HepG2 (cell line): ENCODE measurements around the gene ACRBP. TPM values are rescaled to one million over a fixed set of nuclear protein-coding genes. Genes with fewer than 3 reads are reported as not detected.
A peak's percentile ranks its signal among the peaks of the same experiment; 100 is the strongest.

Experiments
- ATAC-seq: fragments of 200-7000 bp; cut with Tn5 transposase; 3 replicates; pipeline ENCODE4 v1.9.1; 2020; ENCODE audit warnings: mild to moderate bottlenecking, moderate library complexity
- BruUV-seq: library from RNA; stranded (reverse); fragments of 400-500 nt; replicated peaks from 2 replicates; lab custom pipeline; 2021; lab: Mats Ljungman, UMichigan
- CTCF ChIA-PET: fragments of 300-600 bp; formaldehyde crosslinking; extraction: SDS; loops from one replicate; lab custom pipeline; 2021; ENCODE audit warnings: low total read pairs, inconsistent platforms, low intra/inter-chr PET ratio; lab: Yijun Ruan, JAX
- POLR2A ChIA-PET: fragments of 350-600 bp; sonication (Branson Sonifier 250); formaldehyde crosslinking; loops from one replicate; lab custom pipeline; 2020; ENCODE audit warnings: antibody characterized with exemption, inconsistent platforms; lab: Yijun Ruan, JAX
- DNase-seq: peaks from one replicate; pipeline ENCODE4 v3.0.0-alpha.2; 2015; ENCODE audit warnings: low spot score
- FAIRE-seq: peaks from 3 replicates; lab custom pipeline; 2011; peaks lifted over from hg19 to GRCh38; lab: Jason Lieb, UNC
- H2AFZ ChIP-seq: one replicate; pipeline ENCODE4 v1.6.1; 2011; ENCODE audit warnings: low read length, inconsistent platforms
- H3K27ac ChIP-seq: fragments of 300-600 bp; 3 replicates; pipeline ENCODE4 v1.8.0; 2011; ENCODE audit warnings: mixed run types, mild to moderate bottlenecking, mixed read lengths, low read length, inconsistent platforms; ENCODE audit not compliant: insufficient read depth; ENCODE audit errors: extremely low read length
- H3K27me3 ChIP-seq, 2 experiments: fragments of 200-600 bp in 1 of 2; 2 replicates in 1 of 2; 3 replicates in 1 of 2; pipeline versions ENCODE4 v1.6.0 to v1.8.0; 2011; ENCODE audit warnings: low read length in 2 of 2, mild to moderate bottlenecking in 2 of 2, moderate library complexity in 2 of 2, inconsistent platforms in 1 of 2; ENCODE audit not compliant: insufficient read depth in 2 of 2, control insufficient read depth in 1 of 2
- H3K36me3 ChIP-seq, 2 experiments: fragments of 200-600 bp in 1 of 2; replicated peaks in 1 of 2; 2 replicates in 1 of 2; 3 replicates in 1 of 2; pipeline versions ENCODE4 v1.5.1 to v1.8.0; 2011; ENCODE audit warnings: low read length in 2 of 2, inconsistent platforms in 1 of 2; ENCODE audit not compliant: insufficient read depth in 2 of 2, control insufficient read depth in 1 of 2
- H3K4me1 ChIP-seq: 2 replicates; pipeline ENCODE4 v1.5.1; 2012; ENCODE audit warnings: low read length, inconsistent platforms; ENCODE audit not compliant: insufficient read depth
- H3K4me2 ChIP-seq: 2 replicates; pipeline ENCODE4 v1.6.0; 2011; ENCODE audit warnings: low read depth, low read length, inconsistent platforms
- H3K4me3 ChIP-seq, 3 experiments: fragments of 200-600 bp in 1 of 3; sonication (generic), shearing (Covaris generic) in 1 of 3; replicated peaks in 1 of 3; 2 replicates each; pipeline ENCODE4 v1.5.1; 2011 to 2016; ENCODE audit warnings: low read length in 3 of 3, inconsistent platforms in 2 of 3, low read depth in 2 of 3, mild to moderate bottlenecking in 2 of 3, control low read depth in 1 of 3, mixed read lengths in 1 of 3; ENCODE audit not compliant: insufficient read depth in 1 of 3
- H3K79me2 ChIP-seq: one replicate; pipeline ENCODE4 v1.6.1; 2011; ENCODE audit warnings: low read length, inconsistent platforms; ENCODE audit not compliant: insufficient read depth
- H3K9ac ChIP-seq: 2 replicates; pipeline ENCODE4 v1.6.0; 2011; ENCODE audit warnings: mild to moderate bottlenecking, low read depth, low read length, inconsistent platforms; ENCODE audit not compliant: insufficient read depth
- H3K9me3 ChIP-seq: 2 replicates; pipeline ENCODE4 v1.5.1; 2012; ENCODE audit warnings: mild to moderate bottlenecking, low read length
- H4K20me1 ChIP-seq: 2 replicates; pipeline ENCODE4 v1.6.0; 2011; ENCODE audit warnings: inconsistent platforms, mild to moderate bottlenecking, low read length, moderate library complexity; ENCODE audit not compliant: insufficient read depth
- CREB1 ChIP-seq, 2 experiments: fragments of 450-650 bp in 1 of 2; IDR thresholded peaks; 2 replicates each; pipeline ENCODE4 v1.6.1; 2016 to 2017; ENCODE audit warnings: control low read depth in 1 of 2, mild to moderate bottlenecking in 1 of 2, missing compliant biosample characterization in 1 of 2, missing genetic modification characterization in 1 of 2
- DPF2 ChIP-seq: sonication (generic); formaldehyde crosslinking; IDR thresholded peaks from 2 replicates; pipeline ENCODE4 v1.4.0; 2020; ENCODE audit warnings: mild to moderate bottlenecking, low read depth, missing genetic modification reagents, borderline replicate concordance
- HCFC1 ChIP-seq: fragments of 150-350 bp; IDR thresholded peaks from 2 replicates; pipeline ENCODE4 v1.6.1; 2014; ENCODE audit warnings: low read depth, low read length
- KDM3A ChIP-seq: IDR thresholded peaks from 2 replicates; pipeline ENCODE4 v1.6.1; 2018; ENCODE audit warnings: low read depth, missing compliant biosample characterization
- MAZ ChIP-seq, 2 experiments: sonication (generic) in 1 of 2; formaldehyde crosslinking in 1 of 2; IDR thresholded peaks; 2 replicates each; pipeline versions ENCODE4 v1.5.0 to v1.6.1; 2012 to 2020; ENCODE audit warnings: low read depth in 2 of 2, mild to moderate bottlenecking in 2 of 2, borderline replicate concordance in 1 of 2, improper control_type of control experiment in 1 of 2, low read length in 1 of 2, missing genetic modification reagents in 1 of 2, moderate library complexity in 1 of 2
- MIER2 ChIP-seq: IDR thresholded peaks from 2 replicates; pipeline ENCODE4 v1.6.1; 2016; ENCODE audit warnings: missing biosample characterization, missing genetic modification reagents
- RNF2 ChIP-seq: fragments of 450-650 bp; conservative IDR thresholded peaks from 2 replicates; pipeline ENCODE4 v1.6.1; 2016; ENCODE audit warnings: low read depth
- ZC3H4 ChIP-seq: sonication (generic); formaldehyde crosslinking; IDR thresholded peaks from 2 replicates; pipeline ENCODE4 v1.4.0; 2020; ENCODE audit warnings: missing genetic modification reagents, borderline replicate concordance
- ZNF20 ChIP-seq: sonication (generic); formaldehyde crosslinking; IDR thresholded peaks from 2 replicates; pipeline ENCODE4 v1.4.0; 2020; ENCODE audit warnings: mild to moderate bottlenecking, moderate library complexity, missing genetic modification reagents
- ZNF274 ChIP-seq: sonication (generic); formaldehyde crosslinking; IDR thresholded peaks from 2 replicates; pipeline ENCODE4 v1.5.1; 2020; ENCODE audit warnings: mild to moderate bottlenecking, missing genetic modification reagents
- ZNF329 ChIP-seq: sonication (generic); formaldehyde crosslinking; IDR thresholded peaks from 2 replicates; pipeline ENCODE4 v1.9.0; 2021; ENCODE audit warnings: low read depth, mild to moderate bottlenecking, missing genetic modification reagents
- ZNF510 ChIP-seq: sonication (generic); formaldehyde crosslinking; IDR thresholded peaks from 2 replicates; pipeline ENCODE4 v1.4.0; 2020; ENCODE audit warnings: low read depth, mild to moderate bottlenecking, missing genetic modification reagents
- ZNF570 ChIP-seq: sonication (generic); formaldehyde crosslinking; IDR thresholded peaks from 2 replicates; pipeline ENCODE4 v1.4.0; 2020; ENCODE audit warnings: mild to moderate bottlenecking, missing genetic modification reagents, borderline replicate concordance
- ZNF597 ChIP-seq: sonication (generic); formaldehyde crosslinking; IDR thresholded peaks from 2 replicates; pipeline ENCODE4 v1.5.0; 2020; ENCODE audit warnings: missing genetic modification reagents
- ZNF746 ChIP-seq: sonication (generic); formaldehyde crosslinking; IDR thresholded peaks from 2 replicates; pipeline ENCODE4 v1.8.0; 2022; ENCODE audit warnings: mild to moderate bottlenecking, missing genetic modification reagents
- ZNF75D ChIP-seq: sonication (generic); formaldehyde crosslinking; IDR thresholded peaks from 2 replicates; pipeline ENCODE4 v1.8.1; 2023; ENCODE audit warnings: missing genetic modification reagents, mild to moderate bottlenecking, borderline replicate concordance
- ZNF768 ChIP-seq: sonication (generic); formaldehyde crosslinking; IDR thresholded peaks from 2 replicates; pipeline ENCODE4 v1.4.0; 2020; ENCODE audit warnings: missing genetic modification reagents
- ZSCAN20 ChIP-seq: sonication (generic); formaldehyde crosslinking; IDR thresholded peaks from 2 replicates; pipeline ENCODE4 v1.4.0; 2020; ENCODE audit warnings: missing genetic modification reagents, mild to moderate bottlenecking, borderline replicate concordance
- WGBS: methylation state at CpG from one replicate; pipeline ENCODE4 v1.1.6; 2017; ENCODE audit warnings: low lambda C conversion rate; 5-methylcytosine and 5-hydroxymethylcytosine counted together
- in situ Hi-C: cut with HindIII; loops from 2 replicates; pipeline ENCODE4 v1.10.0; 2017; ENCODE audit warnings: low pct_unique_long_range_greater_than_20kb; ENCODE audit not compliant: extremely low pct_ligation_motif_present
- intact Hi-C: fragments of 100-400 bp; cut with micrococcal nuclease; formaldehyde crosslinking; loops from one replicate; pipeline ENCODE4 v1.10.0; 2022; ENCODE audit not compliant: unreplicated experiment
- polyA plus RNA-seq, 8 experiments: library from polyadenylated mRNA; depleted of rRNA in 3 of 8; stranded (reverse) in 7 of 8; unstranded in 1 of 8; fragments of >200 nt; fragmentation: Illumina TruSeq in 4 of 8; extraction: Trizol in 4 of 8; gene quantifications; 2 replicates each; pipeline versions ENCODE4 v1.2.1 to v1.2.3, GENCODE V29; 2011 to 2016; ENCODE audit warnings: low read depth in 4 of 8, missing spikeins in 1 of 8, mixed read lengths in 1 of 8; ENCODE audit not compliant: insufficient read depth in 1 of 8
- total RNA-seq, 5 experiments: library from RNA; depleted of rRNA; stranded (reverse); fragments of >200 nt; fragmentation: Illumina TruSeq; extraction: Trizol; gene quantifications; 2 replicates each; pipeline ENCODE4 v1.2.3, GENCODE V29; 2016; ENCODE audit warnings: low read depth in 1 of 5

The ACRBP gene
- total and polyA plus RNA-seq, 2 of the 13 experiments (the other 11 are each of a cell fraction or from before 2014, with no cell fraction given), result 0.46 TPM; not detected in 1

GRCh38 chr12:6643569-6644256 is 3.5 kb downstream of the ACRBP start:
- CTCF ChIA-PET, result no interaction called here
- H3K4me3 ChIP-seq, result peak overlapping the region; percentile 38 to 59 (median 40); a peak in 5 of 6 replicates
- H2AFZ ChIP-seq, result peak overlapping the region; percentile 59
- FAIRE-seq, result no peak
- H3K27me3 ChIP-seq, result peaks cover 2 to 24% of the 10 kb centered on the region in 2 experiments; a peak in 4 of 5 replicates
- peak overlapping the region; percentile 71 for H3K4me2 ChIP-seq
- peaks cover 31% of the 10 kb centered on the region for H3K4me1 ChIP-seq
- H3K9me3 ChIP-seq, result no peaks in the 10 kb centered on the region
- no peak for ATAC-seq
- H4K20me1 ChIP-seq, result no peaks in the 10 kb centered on the region
- WGBS, result 17% methylated on average over 6 of the region's 6 CpGs
- DNase-seq, result no peak
- peak overlapping the region; percentile 38; the same call in 1 of the 2 replicates for H3K9ac ChIP-seq
- in situ Hi-C loops, result no loop called here
- intact Hi-C loops, result no loop called here
- POLR2A ChIA-PET, result interaction anchor here (1.2 to 2.7 kb wide), 3 partner anchors 8 to 45 kb away, joined by 3 to 13 read pairs (median 4); partner anchors contain the start of genes LPAR5 and ZNF384
- H3K36me3 ChIP-seq, result no peaks in the 10 kb centered on the region
- no peaks in the 10 kb centered on the region for H3K79me2 ChIP-seq
- no peak overlapping the region for H3K27ac ChIP-seq
- TF ChIP-seq ZNF329 (CRISPR knock-in tag), result 0 out of 2 replicates have a peak, but pooled peaks have one; percentile 57
- no peak for TF ChIP-seq ZNF746 (CRISPR knock-in tag)
- peak; percentile 90; the same call in 1 of the 2 replicates for TF ChIP-seq ZNF274 (CRISPR knock-in tag)
- no TSS peak for BruUV-seq

- Histone ChIP-seq H2AFZ (no peak overlapping the region), H3K79me2 (no peaks in the 10 kb centered on the region), H3K27ac (no peak overlapping the region), H4K20me1 (no peaks in the 10 kb centered on the region), H3K4me2 (no peak overlapping the region), H3K9me3 (no peaks in the 10 kb centered on the region), H3K27me3 (peaks cover 8 to 37% of the 10 kb centered on the region in 2 experiments), H3K9ac (no peak overlapping the region), H3K36me3 (no peaks in the 10 kb centered on the region), H3K4me1 (peaks cover 35% of the 10 kb centered on the region), H3K4me3 (no peak overlapping the region)
- POLR2A ChIA-PET, result no interaction called here
- 23% methylated on average over 4 of the region's 4 CpGs for WGBS
- in situ Hi-C loops, result no loop called here
- no TSS peak for BruUV-seq
- ATAC-seq (no peak), FAIRE-seq (no peak), DNase-seq (no peak)
- CTCF ChIA-PET, result no interaction called here
- intact Hi-C loops, result no loop called here
- TF ChIP-seq HCFC1, result no peak
- TF ChIP-seq ZNF570 (CRISPR knock-in tag), result no peak
- TF ChIP-seq ZNF597 (CRISPR knock-in tag), result no peak
- TF ChIP-seq ZNF75D (CRISPR knock-in tag), result no peak
- TF ChIP-seq ZNF20 (CRISPR knock-in tag), result no peak
- no peak for TF ChIP-seq ZSCAN20
- TF ChIP-seq RNF2, result no peak
- no peak for TF ChIP-seq ZNF768
- no peak for TF ChIP-seq MAZ (IDR thresholded peaks at IDR 0.05; ENCODE audit: borderline replicate concordance, low read depth, low read length)
- no peak for TF ChIP-seq MAZ (CRISPR knock-in tag; IDR thresholded peaks at IDR 0.05; ENCODE audit: low read depth)
- no peak for TF ChIP-seq KDM3A (CRISPR knock-in tag)
- TF ChIP-seq ZNF510 (CRISPR knock-in tag), result no peak
- TF ChIP-seq DPF2 (CRISPR knock-in tag), result no peak
- no peak for TF ChIP-seq CREB1 (IDR thresholded peaks at IDR 0.05)
- TF ChIP-seq CREB1 (CRISPR knock-in tag; IDR thresholded peaks at IDR 0.05), result no peak
- no peak for TF ChIP-seq ZC3H4 (CRISPR knock-in tag)
- no peak for TF ChIP-seq MIER2
These were observed 6.1 kb downstream of the ACRBP start for GRCh38 chr12:6641131-6641530.
